Panc1 (cell line): ENCODE data around the gene CASP10. TPM values are rescaled to one million over a fixed set of nuclear protein-coding genes. Genes with fewer than 3 reads are reported as not detected.

Source experiments
- ATAC-seq: fragments of 200-7000 bp; cut with Tn5 transposase; 2 replicates; pipeline ENCODE4 v1.9.1; 2020; ENCODE audit warnings: mild to moderate bottlenecking, moderate library complexity
- BruUV-seq: library from RNA; stranded (reverse); fragments of 400-500 nt; replicated peaks from 2 replicates; lab custom pipeline; 2021; lab: Mats Ljungman, UMichigan
- CTCF ChIA-PET: fragments of 300-600 bp; sonication (Branson Sonifier 250); formaldehyde crosslinking; loops from one replicate; lab custom pipeline; 2022; ENCODE audit warnings: antibody characterized with exemption; lab: Charles Lee
- POLR2A ChIA-PET: fragments of 300-600 bp; sonication (Branson Sonifier 250); formaldehyde crosslinking; loops from one replicate; lab custom pipeline; 2022; ENCODE audit warnings: antibody characterized with exemption; lab: Charles Lee
- DNase-seq: peaks from one replicate; pipeline ENCODE4 v3.0.0-alpha.2; 2010; ENCODE audit warnings: low read depth, low spot score
- H3K27ac ChIP-seq: 2 replicates; pipeline ENCODE4 v1.5.1; 2011; ENCODE audit warnings: mild to moderate bottlenecking, low read length, inconsistent platforms
- H3K27me3 ChIP-seq: fragments of 200-500 bp; sonication (Bioruptor generic); 2 replicates; pipeline ENCODE4 v1.6.0; 2014; ENCODE audit warnings: low read length, inconsistent platforms; ENCODE audit not compliant: control insufficient read depth, insufficient read depth
- H3K36me3 ChIP-seq: fragments of 200-500 bp; sonication (Bioruptor generic); 2 replicates; pipeline ENCODE4 v1.5.1; 2014; ENCODE audit warnings: inconsistent platforms, mild to moderate bottlenecking, low read length, moderate library complexity; ENCODE audit not compliant: control insufficient read depth, insufficient read depth
- H3K4me1 ChIP-seq: 2 replicates; pipeline ENCODE4 v1.5.1; 2011; ENCODE audit warnings: inconsistent platforms, mild to moderate bottlenecking, low read length, moderate library complexity; ENCODE audit not compliant: control insufficient read depth, insufficient read depth
- H3K4me3 ChIP-seq, 2 experiments: 2 replicates each; pipeline ENCODE4 v1.5.1; 2011 to 2012; ENCODE audit warnings: low read depth in 2 of 2, low read length in 2 of 2, mild to moderate bottlenecking in 2 of 2, inconsistent platforms in 1 of 2, moderate library complexity in 1 of 2
- H3K9me3 ChIP-seq: fragments of 200-500 bp; sonication (Bioruptor generic); 2 replicates; pipeline ENCODE4 v1.5.1; 2014; ENCODE audit warnings: low read depth, mild to moderate bottlenecking, inconsistent platforms, low read length, moderate library complexity; ENCODE audit not compliant: control insufficient read depth, insufficient read depth
- POLR2AphosphoS5 ChIP-seq: IDR thresholded peaks from 2 replicates; pipeline ENCODE4 v1.6.1; 2012; ENCODE audit warnings: mild to moderate bottlenecking, low read depth, low read length, moderate library complexity
- SIN3A ChIP-seq: IDR thresholded peaks from 2 replicates; pipeline ENCODE4 v1.6.1; 2012; ENCODE audit warnings: low read depth, mild to moderate bottlenecking, low read length, moderate library complexity, borderline replicate concordance; ENCODE audit not compliant: insufficient read depth
- TCF7L2 ChIP-seq: IDR thresholded peaks from 2 replicates; pipeline ENCODE4 v1.6.1; 2011; ENCODE audit warnings: mild to moderate bottlenecking, low read depth, low read length, inconsistent platforms
- in situ Hi-C: cut with HindIII; loops from 2 replicates; pipeline ENCODE4 v1.10.0; 2016; ENCODE audit warnings: low sequenced_read_pairs, low pct_unique_long_range_greater_than_20kb
- intact Hi-C: fragments of 100-400 bp; cut with micrococcal nuclease; formaldehyde crosslinking; loops from one replicate; pipeline ENCODE4 v1.10.0; 2022; ENCODE audit not compliant: unreplicated experiment
- total RNA-seq: library from RNA; stranded (reverse); gene quantifications from one replicate; pipeline ENCODE4 v1.2.1, GENCODE V29; 2021; ENCODE audit not compliant: unreplicated experiment
- TF ChIP-seq, protein P1 (sequence below), 2 experiments: IDR thresholded peaks; 2 replicates each; pipeline ENCODE4 v1.6.1; 2011 to 2012; ENCODE audit warnings: low read depth in 2 of 2, control low read depth in 1 of 2, low read length in 1 of 2, mild to moderate bottlenecking in 1 of 2, moderate library complexity in 1 of 2; ENCODE audit not compliant: insufficient read depth in 1 of 2
- TF ChIP-seq, protein P2 (sequence below): fragments of 450-650 bp; IDR thresholded peaks from 2 replicates; pipeline ENCODE4 v1.5.1; 2017; ENCODE audit warnings: mild to moderate bottlenecking

CASP10 gene
- total RNA-seq, 1 experiment from 2014 or later = 0.87 TPM

DNA sequence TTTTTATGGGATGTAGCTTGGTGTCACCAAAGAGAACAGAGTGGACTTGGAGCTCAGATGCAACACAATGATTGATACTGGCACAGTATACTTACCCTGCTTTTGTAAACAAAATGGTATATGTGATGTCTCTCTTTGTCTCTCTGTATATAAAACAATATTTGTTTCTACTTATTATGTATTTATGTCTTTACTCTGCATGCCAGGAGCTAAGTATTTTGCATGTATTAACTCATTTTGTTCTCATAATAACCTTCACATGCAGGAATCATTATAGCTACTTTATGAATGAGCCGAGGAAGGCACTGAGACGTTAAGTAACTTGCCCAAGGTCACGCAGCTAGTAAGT, 49.5 kb downstream of the CASP10 start:
- H3K36me3 ChIP-seq = no peaks in the 10 kb centered on the region; the same call in none of the 2 replicates
- DNase-seq (no peak), ATAC-seq (no peak)
- intact Hi-C loops = loop anchor here (10.0 kb wide), 1 partner anchor 392 kb away; no protein-coding TSS in a partner anchor
- in situ Hi-C loops = no loop called here
- H3K4me3 ChIP-seq = peak overlapping the region in 1 of 2 experiments; percentile 96; a peak in 1 of 4 replicates
- CTCF ChIA-PET = interaction anchor here (0.6 to 2.3 kb wide), 3 partner anchors 40 to 310 kb away, joined by 3 to 12 read pairs (median 7); partner anchors contain the start of gene CASP10
- no peaks in the 10 kb centered on the region for H3K9me3 ChIP-seq
- H3K27me3 ChIP-seq = no peaks in the 10 kb centered on the region
- POLR2A ChIA-PET = interaction anchor here (0.6 to 1.2 kb wide), 3 partner anchors 23 to 1037 kb away, joined by 4 to 7 read pairs (median 4); no protein-coding TSS in a partner anchor
- no TSS peak for BruUV-seq
- H3K4me1 ChIP-seq = peaks cover 28% of the 10 kb centered on the region
- peak overlapping the region; percentile 97 for H3K27ac ChIP-seq
- no peak for TF ChIP-seq POLR2AphosphoS5
- TF ChIP-seq TCF7L2 = no peak
- no peak for TF ChIP-seq SIN3A
- TF ChIP-seq, protein P1, sequence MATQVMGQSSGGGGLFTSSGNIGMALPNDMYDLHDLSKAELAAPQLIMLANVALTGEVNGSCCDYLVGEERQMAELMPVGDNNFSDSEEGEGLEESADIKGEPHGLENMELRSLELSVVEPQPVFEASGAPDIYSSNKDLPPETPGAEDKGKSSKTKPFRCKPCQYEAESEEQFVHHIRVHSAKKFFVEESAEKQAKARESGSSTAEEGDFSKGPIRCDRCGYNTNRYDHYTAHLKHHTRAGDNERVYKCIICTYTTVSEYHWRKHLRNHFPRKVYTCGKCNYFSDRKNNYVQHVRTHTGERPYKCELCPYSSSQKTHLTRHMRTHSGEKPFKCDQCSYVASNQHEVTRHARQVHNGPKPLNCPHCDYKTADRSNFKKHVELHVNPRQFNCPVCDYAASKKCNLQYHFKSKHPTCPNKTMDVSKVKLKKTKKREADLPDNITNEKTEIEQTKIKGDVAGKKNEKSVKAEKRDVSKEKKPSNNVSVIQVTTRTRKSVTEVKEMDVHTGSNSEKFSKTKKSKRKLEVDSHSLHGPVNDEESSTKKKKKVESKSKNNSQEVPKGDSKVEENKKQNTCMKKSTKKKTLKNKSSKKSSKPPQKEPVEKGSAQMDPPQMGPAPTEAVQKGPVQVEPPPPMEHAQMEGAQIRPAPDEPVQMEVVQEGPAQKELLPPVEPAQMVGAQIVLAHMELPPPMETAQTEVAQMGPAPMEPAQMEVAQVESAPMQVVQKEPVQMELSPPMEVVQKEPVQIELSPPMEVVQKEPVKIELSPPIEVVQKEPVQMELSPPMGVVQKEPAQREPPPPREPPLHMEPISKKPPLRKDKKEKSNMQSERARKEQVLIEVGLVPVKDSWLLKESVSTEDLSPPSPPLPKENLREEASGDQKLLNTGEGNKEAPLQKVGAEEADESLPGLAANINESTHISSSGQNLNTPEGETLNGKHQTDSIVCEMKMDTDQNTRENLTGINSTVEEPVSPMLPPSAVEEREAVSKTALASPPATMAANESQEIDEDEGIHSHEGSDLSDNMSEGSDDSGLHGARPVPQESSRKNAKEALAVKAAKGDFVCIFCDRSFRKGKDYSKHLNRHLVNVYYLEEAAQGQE (IDR thresholded peaks at IDR 0.05; ENCODE audit: insufficient read depth in 1 of 2, low read depth in 2 of 2, low read length in 1 of 2) = no peak
- TF ChIP-seq, protein P2, sequence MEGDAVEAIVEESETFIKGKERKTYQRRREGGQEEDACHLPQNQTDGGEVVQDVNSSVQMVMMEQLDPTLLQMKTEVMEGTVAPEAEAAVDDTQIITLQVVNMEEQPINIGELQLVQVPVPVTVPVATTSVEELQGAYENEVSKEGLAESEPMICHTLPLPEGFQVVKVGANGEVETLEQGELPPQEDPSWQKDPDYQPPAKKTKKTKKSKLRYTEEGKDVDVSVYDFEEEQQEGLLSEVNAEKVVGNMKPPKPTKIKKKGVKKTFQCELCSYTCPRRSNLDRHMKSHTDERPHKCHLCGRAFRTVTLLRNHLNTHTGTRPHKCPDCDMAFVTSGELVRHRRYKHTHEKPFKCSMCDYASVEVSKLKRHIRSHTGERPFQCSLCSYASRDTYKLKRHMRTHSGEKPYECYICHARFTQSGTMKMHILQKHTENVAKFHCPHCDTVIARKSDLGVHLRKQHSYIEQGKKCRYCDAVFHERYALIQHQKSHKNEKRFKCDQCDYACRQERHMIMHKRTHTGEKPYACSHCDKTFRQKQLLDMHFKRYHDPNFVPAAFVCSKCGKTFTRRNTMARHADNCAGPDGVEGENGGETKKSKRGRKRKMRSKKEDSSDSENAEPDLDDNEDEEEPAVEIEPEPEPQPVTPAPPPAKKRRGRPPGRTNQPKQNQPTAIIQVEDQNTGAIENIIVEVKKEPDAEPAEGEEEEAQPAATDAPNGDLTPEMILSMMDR = peak; percentile 11

DNA sequence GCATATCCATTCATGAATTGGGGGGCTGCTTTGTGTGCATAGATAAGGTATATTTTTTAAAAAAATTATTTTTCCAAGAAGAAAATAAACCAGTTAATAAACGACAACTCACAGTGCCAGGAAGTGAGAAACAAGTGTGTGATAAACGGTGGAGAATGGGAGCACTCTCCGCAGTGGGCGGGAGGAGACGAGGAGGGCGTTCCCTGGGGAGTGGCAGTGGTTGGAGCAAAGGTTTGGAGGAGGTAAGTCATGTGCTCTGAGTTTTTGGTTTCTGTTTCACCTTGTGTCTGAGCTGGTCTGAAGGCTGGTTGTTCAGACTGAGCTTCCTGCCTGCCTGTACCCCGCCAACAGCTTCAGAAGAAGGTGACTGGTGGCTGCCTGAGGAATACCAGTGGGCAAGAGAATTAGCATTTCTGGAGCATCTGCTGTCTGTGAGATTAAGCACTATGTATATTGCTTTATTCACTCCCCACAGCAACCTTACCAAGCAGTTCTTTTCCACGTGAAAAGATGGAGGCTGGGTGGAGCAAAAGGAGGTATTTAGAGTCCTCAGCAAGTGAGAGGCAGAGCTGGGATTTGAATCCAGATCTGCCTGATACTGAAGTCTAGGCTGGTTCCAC, 50.4 kb downstream of the CASP10 start:
- DNase-seq (peak; percentile 80), ATAC-seq (peak; percentile 96)
- intact Hi-C loops (loop anchor here (10.0 kb wide), 1 partner anchor 391 kb away; no protein-coding TSS in a partner anchor), in situ Hi-C loops (no loop called here)
- Histone ChIP-seq H3K4me3 (peak overlapping the region; percentile 76 to 96), H3K4me1 (peaks cover 28% of the 10 kb centered on the region), H3K27ac (peak overlapping the region; percentile 97), H3K9me3 (no peaks in the 10 kb centered on the region), H3K27me3 (no peaks in the 10 kb centered on the region), H3K36me3 (no peaks in the 10 kb centered on the region; the same call in none of the 2 replicates)
- ChIA-PET POLR2A (interaction anchor here (0.6 kb wide), 1 partner anchor 269 kb away, joined by 3 read pairs; no protein-coding TSS in a partner anchor), CTCF (interaction anchor here (0.5 to 2.3 kb wide), 5 partner anchors 50 to 1284 kb away, joined by 3 to 12 read pairs (median 6); partner anchors contain the start of genes CASP10, STRADB and TRAK2)
- TF ChIP-seq, protein P1 (IDR thresholded peaks at IDR 0.05; ENCODE audit: insufficient read depth in 1 of 2, low read depth in 2 of 2, low read length in 1 of 2) = no peak
- TF ChIP-seq, protein P2 = no peak
- TF ChIP-seq POLR2AphosphoS5 (peak; percentile 71; the same call in 1 of the 2 replicates), TCF7L2 (no peak), SIN3A (peak; percentile 52; the same call in 1 of the 2 replicates)
- no TSS peak for BruUV-seq
